ENCODE results near the gene RIPK4. TPM values are rescaled to one million over a fixed set of nuclear protein-coding genes. Genes with fewer than 3 reads are reported as not detected.

Gene RIPK4
- total RNA-seq, 2 donors from 2014 or later: 0.69 to 1.0 TPM

DNA sequence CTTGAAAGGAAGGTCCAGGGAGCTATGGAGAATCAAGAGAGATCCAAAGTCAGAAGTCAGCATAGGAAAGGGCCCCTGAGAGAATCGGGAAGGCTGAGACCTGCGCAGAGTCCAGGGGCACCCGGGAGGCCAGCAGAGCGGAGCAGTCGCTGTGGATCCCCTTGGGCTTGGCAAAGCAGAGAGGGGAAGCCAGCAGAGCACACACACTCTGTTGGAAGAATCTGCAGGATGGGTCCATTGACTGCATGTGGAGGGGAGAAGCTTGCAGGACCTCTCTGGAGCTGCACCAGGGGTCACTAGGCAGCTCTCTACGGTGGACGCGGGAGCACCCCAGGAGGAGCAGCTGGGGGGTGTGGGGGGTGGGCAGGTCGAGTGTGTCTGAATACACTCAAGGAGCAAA, 6.4 kb downstream of the RIPK4 start:
- no peak for DNase-seq (ENCODE audit: low spot score)
- intact Hi-C loops (cut with DNase I): loop anchor here in 1 of 2 donors (5.0 kb wide), 1 partner anchor 148 kb away; no protein-coding TSS in a partner anchor

DNA sequence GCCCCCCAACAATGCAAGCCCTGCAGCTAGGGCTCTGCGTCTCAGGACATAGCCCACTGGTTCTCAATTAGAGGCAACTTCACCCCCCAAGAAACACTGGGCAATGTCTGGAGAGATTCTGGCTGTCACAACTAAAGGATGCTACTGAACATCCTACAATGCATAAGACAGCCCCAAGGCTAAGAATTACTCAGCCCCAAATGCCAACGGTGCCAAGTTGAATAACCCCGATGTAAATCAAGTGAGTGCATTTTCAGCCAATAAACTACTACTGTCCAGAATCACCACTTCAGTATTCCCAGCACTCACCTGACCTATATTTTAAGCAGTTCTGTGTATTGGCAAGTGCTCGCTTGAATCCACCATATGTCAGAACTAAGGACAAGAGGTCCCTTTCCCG, 6.9 kb downstream of the RIPK4 start:
- no peak for DNase-seq (ENCODE audit: low spot score)
- intact Hi-C loops (cut with DNase I): loop anchor here in 1 of 2 donors (5.0 kb wide), 1 partner anchor 148 kb away; no protein-coding TSS in a partner anchor

DNA sequence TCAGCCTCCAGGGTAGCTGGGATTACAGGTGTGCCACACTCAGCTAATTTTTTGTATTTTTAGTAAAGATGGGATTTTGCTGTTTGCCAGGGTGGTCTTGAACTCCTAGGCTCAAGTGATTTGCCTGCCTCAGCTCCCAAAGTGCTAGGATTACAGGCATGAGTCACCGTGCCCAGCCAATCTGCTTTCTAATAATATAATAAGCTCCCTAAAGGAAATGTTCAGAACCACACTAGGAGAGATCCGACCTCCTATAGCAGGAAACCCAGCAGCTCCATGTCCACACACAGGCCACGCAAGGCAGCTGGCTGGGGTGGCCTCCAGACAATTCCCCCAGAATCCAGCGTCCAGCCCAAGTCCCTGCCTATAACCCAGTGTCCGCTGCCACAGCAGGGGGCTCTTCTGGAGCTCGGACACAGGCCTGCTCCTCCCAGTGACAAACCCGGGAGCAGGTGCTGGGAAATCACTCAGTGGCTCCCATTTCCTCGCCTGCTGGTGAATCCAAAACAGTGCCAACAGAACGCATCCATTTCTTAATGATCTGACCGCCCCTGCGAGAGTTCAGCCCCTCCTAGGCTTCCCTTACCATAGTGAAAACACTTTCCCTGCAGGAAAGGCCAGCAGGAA, 7.5 kb downstream of the RIPK4 start:
- no peak for DNase-seq (ENCODE audit: low spot score)
- intact Hi-C loops (cut with DNase I): no loop called here

DNA sequence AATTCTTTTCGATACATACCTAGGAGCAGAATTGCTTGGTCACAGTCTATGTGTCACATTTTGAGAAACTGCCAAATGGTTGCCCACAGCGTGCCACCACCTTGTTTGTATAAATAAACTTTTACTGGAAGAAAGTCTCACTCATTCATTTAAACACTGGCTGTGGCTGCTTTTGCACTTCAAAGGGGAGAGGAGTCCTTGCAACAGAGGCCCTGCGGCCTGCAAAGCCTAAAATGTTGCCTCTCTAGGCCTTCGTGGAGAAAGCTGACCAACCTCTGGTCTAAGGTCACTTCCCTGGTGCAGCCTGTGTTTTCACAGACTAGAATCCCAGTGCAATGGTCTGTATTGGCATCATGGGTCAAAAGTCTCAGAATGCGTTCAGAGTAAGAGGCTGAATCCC, 8.3 kb downstream of the RIPK4 start:
- DNase-seq (ENCODE audit: low spot score): no peak
- intact Hi-C loops (cut with DNase I): no loop called here

DNA sequence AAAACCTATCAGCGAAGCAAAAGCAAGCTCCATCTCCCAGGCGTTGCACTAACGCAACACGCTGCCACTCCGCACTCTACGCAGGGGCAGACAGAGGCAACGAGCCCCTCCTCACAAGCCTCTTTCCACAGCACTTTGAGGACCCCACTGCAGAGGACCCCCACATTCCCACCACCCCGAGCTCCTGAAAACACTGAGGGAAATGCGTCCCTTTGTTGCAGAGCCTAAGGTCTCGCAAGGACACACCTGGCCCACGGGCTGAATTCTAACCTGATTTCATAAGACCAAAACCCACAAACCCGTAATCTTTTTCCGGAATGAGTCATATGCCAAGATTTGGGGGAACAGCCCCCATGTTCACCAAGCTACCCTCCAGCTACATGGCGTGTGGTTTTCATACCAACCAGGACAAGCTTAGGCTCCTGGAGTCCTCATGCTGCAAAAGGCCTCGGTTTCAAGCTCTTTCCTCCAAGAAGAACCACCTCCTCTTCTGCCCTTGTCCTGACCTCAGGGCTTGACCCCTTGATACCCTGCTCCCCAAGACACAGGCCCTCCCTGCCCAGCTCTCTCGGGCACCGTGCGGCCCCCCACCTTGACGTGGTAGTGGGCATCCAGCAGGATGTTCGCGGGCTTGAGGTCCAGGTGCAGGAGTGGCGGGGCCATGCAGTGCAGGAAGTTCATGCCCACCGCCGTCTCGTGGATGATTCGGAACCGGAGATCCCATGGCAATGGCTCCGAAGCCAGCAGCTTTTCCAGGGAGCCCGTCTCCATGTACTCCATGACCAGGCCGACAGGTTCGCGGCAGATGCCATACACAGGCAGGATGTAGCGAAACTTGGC, 10.7 kb downstream of the RIPK4 start:
- DNase-seq (ENCODE audit: low spot score): peak; percentile 73
- intact Hi-C loops (cut with DNase I): no loop called here

DNA sequence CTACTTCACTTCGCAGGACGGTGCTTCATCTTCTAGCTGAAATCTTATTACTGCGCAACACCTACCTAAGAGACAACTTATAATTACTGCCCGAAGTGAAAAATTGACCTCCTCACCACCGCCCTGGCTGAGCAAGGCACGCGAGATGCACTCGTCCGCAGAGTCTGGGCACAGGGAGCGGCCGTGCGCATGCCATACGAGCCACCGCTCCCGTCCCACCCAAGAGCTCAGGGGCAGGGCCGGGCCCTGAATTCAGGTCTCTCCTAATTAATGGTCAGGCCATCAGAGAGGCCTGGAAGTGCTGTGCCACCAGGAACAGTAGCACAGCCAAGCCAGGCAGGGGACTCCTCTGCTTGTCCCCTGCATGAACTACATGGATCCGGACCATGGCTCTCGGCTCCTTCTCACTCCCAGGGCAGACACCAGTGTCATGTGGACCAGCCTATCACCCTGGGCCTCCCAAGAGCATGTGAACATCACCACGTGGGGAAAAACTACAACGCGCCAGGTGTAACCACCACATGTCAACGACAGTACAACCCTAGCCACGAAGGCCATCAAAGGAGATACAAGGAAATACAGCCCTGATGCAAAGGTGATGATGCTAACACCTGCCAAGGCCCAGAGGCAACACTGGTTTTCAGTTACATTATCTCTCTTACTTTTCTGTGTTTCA, 11.5 kb downstream of the RIPK4 start:
- intact Hi-C loops (cut with DNase I): no loop called here

DNA sequence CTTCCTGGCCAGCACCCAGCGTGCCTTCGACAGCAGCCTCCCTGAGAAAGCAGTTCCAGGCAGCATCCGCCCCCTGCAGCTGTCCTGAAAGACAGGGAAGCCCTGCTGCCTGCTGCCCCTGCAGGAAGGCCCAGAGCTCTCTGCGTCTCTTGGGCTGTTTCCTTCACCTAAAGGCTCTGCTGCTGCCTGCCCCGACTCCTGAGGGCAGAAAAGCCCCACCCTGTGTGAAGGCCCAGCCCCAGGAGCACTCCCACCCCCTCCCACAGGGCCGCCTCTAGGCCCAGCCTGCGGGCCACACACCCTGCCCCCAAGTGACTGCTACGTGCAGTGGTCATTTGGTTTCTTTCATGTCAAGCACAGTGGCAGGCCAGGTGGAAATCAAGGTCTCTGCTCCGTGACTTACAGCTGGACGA, 12.4 kb downstream of the RIPK4 start:
- intact Hi-C loops (cut with DNase I): no loop called here
- peak; percentile 55 for DNase-seq (ENCODE audit: low spot score)

More for the DNA sequence above, 11.5 kb downstream of the RIPK4 start:
- peak; percentile 48 for DNase-seq (ENCODE audit: low spot score)

DNA sequence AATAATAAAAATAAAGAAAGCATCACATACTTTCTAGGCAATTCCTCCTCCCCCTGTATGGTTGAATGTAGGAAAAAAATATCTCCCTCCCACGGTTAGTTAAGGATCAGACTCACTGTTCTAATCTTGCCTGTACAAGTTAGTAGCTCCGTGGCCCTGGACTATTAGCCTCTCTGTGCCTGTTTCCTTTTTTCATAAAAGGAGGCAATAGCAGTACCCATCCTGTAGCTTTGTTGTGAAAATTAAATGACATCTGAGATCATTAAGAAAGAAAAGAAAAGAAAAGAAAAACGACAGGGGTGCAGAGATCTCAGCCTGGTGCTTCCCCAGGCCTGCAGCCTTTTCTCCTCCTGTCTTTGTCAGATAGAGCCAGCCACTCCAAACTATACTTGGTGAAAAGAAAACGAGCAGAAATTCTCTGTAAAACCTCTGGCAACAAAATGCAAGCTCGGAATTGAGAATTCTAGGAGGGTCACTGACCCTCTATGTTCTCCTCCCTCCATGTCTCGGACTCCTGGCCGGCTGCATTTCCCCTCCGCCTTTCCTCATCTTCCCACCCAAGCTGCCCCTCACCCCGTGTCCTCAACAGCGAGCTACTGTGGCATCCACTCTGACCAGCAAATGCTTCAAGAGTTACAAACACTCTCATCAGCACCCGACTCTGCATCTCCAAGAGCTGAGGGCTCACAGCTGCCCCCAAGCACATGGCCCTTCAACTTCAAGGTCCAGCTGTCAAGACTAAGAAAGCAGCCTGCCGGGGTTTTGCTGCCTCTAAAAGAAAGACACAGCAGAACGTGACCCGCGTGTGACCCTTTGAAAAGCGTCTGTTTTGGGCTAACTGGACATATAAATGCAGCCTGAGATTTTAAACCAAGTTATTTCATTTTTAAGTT, 13.6 kb downstream of the RIPK4 start:
- intact Hi-C loops (cut with DNase I): no loop called here

DNA sequence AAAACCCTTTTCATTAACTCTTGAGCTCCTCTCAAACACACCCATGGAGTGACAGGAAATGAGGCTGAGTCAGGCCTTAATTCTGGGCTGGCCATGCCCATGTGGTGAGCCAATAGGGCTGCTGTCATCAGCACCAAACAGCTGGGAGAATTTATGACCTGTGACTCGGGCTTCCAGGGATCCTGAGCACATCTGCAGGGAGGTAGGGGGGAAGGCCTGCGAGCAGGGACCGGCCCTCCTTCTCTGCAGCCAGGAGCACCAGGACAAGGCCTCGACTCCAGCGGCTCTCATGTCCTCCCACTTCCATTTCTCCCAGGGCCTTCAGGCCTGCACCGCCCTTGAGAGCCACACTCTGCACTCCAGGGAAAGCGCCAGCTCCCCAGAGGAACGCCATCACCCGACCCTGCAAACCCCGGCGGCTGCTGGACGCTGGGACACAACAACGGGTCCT, 14.6 kb downstream of the RIPK4 start:
- intact Hi-C loops (cut with DNase I): no loop called here

More for the DNA sequence above, 13.6 kb downstream of the RIPK4 start:
- no peak for DNase-seq (ENCODE audit: low spot score)

DNA sequence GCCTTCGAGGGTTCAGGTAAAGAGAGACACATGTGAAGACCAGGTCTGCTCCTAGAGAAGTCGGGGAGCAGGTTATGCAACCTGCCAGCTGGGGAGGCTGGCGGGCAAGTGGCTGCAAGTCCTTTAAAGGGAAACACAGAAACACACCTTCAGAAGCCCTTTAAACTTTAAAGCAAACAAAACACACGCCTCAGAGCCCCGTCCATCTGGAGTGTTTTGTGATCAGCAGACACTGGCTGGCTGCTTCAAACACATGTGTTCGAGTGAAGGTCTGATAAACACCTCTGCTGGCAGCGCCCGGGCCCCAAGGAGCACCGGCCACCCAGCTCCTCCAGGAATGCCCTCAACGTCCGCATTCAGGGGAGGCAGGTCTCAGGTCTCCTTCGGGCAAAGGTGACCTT, 15.2 kb downstream of the RIPK4 start:
- intact Hi-C loops (cut with DNase I): no loop called here
- DNase-seq (ENCODE audit: low spot score): peak; percentile 52

More for the DNA sequence above, 14.6 kb downstream of the RIPK4 start:
- DNase-seq (ENCODE audit: low spot score): peak; percentile 62

DNA sequence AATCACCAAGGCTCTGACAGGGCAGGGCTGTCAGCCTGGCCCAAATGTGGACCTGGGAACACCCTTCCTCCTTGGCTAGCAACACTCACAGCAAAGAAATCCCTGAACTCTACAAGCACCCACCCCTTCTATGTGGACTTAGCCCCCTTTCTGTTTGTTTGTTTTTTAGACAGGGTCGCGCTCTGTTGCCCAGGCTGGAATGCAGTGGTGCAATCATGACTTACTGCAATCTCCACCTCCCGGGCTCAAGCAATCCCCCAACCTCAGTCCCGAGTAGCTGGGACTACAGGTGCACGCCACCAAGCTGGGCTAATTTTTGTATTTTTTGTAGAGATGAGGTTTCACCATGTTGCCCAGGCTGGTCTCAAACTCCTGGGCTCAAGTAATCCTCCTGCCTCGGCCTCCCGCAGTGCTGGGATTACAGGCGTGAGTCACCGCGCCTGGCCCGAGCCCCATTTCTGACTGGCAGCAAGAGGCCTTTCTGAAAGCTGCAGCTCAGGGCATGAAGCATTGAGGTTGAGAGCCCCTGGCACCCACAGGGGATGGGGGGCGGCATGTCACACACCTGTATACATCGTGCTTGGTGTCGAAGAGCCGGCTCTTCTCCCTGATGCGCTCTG, 16.2 kb downstream of the RIPK4 start:
- DNase-seq (ENCODE audit: low spot score): peak; percentile 74
- intact Hi-C loops (cut with DNase I): no loop called here

DNA sequence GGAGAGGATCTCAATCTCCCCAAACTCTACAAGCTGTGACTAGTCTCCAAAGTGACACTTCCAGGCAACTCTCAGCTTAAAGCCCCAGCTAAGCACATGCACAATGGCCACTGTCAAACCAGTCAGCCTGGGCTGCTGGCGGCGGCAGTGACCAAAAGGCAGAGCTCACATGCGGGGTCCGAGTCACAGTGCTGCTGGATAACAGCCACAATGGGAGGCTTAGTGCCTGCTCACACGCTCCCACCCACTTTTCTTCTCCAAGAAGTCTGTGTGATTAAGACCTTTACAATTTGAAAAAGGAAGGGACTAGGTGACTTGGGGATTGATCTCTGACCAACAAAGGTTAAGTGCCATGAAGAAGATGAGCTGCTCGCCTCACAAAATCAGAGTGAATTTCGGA, 16.8 kb downstream of the RIPK4 start:
- peak; percentile 43 for DNase-seq (ENCODE audit: low spot score)
- intact Hi-C loops (cut with DNase I): no loop called here

DNA sequence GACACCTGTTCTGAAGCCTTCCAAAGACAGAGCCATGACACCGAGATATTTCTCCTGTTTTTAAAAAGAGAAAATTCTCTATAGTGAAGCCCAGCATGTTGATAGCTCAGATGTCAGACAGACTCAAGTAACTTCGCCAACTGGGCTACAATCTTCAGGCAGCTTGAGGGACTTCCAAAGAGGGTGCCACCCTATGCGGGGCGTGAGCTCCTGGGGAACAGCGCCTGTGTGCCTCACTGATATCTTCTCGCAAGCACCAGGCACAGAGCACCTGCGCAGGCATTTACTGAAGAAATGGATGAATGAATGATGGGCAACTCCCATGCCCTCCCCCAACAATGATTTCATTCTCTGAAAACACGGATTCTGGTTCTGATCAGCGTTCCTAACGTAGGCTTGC, 17.6 kb downstream of the RIPK4 start:
- intact Hi-C loops (cut with DNase I): no loop called here
- peak; percentile 50 for DNase-seq (ENCODE audit: low spot score)

DNA sequence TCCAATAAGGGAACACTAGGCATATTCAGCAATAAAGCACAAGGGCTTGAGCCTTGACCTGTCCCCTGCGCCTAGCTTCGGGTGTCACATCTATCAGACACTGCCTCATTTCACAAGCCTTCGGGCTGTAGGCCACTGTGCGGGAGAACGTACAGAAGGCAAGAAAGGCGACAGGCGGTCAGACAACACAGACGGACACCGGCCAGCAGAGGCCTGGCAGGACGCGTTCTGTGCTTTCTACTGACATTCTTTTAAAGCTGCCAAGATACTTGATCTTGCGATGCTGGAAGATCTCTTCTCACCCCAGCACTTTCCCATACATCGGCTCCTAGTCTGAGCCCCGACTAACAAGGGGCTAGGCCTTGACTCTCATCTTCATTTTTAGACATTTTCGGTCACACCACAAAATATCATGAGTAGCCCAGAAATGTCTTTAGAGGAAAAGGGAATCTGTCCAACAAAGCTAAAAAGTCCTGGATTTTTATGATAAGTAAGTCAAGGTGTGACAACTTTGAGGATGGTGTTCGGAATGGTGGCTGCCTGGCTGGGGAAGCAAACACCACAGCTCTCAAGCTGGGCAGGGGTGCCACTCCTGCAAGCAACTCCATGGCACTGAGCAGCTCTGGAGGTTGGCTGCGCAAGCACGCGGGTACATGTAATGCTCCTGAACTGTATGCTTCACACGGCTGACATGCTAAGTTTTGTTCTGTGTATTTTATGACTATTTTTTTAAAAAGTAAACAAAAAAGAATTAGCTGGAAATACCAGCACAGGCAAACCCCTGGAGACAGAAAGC, 18.7 kb downstream of the RIPK4 start:
- intact Hi-C loops (cut with DNase I): no loop called here
- peak; percentile 24 for DNase-seq (ENCODE audit: low spot score)

DNA sequence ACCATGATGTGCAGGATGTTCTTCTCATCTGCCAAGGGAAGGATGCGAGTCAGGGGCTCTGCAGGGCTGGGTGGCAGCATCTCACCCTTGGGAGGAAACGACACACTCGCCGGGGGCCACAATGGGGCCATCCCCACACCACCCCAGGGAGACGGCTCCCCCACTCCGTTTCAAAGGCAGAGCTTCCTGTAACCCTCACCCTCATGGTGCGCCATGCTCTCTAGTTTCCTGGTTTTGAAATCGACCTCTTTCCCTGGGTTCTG, 20.2 kb downstream of the RIPK4 start:
- intact Hi-C loops (cut with DNase I): no loop called here
- DNase-seq (ENCODE audit: low spot score): peak; percentile 57

DNA sequence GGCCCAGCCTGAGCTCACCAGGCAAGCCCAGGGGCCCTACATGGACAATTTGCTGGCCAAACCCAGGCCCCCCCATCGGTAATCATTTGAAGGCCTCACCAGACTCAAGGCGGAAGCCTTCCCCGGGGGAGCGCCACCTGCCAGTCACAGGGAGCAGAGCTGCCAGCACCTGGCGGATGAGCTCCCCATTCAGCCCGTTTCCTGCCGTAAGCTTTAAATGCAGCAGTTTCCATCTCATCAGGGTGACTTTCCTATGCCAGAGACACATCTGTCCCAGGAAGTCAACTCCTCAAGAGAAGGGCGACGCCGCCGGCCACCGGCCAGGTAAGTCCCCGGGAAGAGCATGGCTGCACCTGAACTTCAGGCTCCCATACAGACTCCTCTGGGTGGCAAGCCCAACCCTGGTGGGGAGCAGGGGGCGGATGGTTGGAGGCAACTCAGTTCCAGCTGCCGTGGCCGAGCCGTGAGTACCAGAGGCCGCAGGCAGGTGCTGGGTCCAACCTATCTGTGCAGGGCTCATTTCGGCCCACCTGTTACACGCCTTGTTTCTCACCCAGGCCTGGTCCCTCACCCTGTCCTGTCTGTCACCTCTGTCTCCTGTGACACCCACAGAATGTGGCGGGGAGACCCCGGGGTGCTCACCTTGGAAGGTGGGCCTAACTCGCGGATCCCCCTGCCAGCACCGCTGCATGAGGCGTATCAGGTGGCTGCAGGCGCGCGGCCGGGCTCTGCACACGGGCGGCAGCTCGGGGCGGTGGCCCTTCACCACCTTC, 20.7 kb downstream of the RIPK4 start:
- DNase-seq (ENCODE audit: low spot score): no peak
- intact Hi-C loops (cut with DNase I): no loop called here

DNA sequence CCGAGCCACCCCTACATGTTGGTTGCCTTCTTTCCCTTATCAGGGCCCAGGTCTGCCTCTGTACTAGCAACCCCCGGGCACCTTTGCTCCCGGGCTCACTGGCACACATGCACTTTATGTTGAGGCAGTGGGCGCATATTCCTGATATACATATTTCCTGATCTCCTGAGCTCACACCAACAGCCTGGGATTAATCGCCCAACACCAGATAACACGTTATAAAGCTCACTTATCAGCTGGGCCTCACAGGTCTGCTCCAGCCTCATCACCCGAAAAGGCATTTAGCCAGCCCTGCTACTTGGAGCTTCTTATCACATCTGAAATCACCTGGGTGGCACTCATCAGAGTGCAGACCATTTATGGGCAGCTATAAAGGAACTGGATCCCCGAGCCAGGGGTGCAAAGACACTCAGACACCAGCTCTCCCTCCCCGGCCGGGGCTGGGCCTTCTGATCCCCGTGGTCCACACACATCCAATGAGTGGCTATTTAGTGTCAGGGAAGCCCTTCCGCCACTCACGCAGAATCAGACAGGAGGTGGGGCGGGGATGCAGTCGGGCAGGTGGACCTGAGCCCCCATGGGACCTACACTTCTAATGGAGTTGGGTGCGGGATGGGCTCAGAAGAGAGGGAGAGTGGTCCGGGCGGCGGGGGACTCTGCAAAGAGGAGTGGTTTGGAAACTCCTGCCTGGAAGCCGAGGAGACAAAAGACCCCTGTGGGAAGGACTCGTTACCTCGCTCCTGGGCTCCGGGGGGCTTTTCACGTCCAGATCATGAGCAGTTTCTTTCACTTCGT, 21.6 kb downstream of the RIPK4 start:
- intact Hi-C loops (cut with DNase I): no loop called here
- DNase-seq (ENCODE audit: low spot score): no peak
